ENCODE results near the gene ALAD.

Gene ALAD

DNA sequence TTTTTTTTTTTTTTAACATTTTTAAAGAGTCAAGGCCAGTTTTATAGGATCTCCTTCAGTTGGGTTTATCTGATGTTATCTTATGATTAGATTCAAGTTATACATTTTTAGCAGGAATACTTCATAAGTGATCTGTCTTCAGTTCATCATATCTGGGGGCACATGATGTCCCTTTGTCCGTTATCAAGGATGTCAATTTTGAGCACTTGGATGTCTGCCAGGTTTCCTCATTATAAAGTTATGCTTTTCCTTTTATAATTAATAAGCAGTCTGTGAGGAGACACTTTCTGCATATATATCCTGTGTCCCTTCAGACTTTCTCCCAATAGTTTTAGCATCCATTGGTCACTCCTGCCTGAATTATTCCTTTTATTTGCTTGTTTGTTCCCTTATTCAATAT lies 36.1 kb downstream of the ALAD start:
- POLR2A ChIA-PET: no interaction called here
- TF ChIP-seq SUZ12 (IDR thresholded peaks at IDR 0.05) (no peak), CTBP1 (IDR thresholded peaks at IDR 0.05; ENCODE audit: borderline replicate concordance) (no peak), SP1 (IDR thresholded peaks at IDR 0.05) (no peak), NFRKB (IDR thresholded peaks at IDR 0.05) (no peak), ARNT (IDR thresholded peaks at IDR 0.05) (no peak), ZNF384 (IDR thresholded peaks at IDR 0.05) (no peak), FOXK2 (IDR thresholded peaks at IDR 0.05) (no peak), TARDBP (IDR thresholded peaks at IDR 0.05) (no peak), LEF1 (IDR thresholded peaks at IDR 0.05; ENCODE audit: borderline replicate concordance) (no peak), HDGF (IDR thresholded peaks at IDR 0.05; ENCODE audit: borderline replicate concordance) (no peak), L3MBTL2 (conservative IDR thresholded peaks at IDR 0.05) (no peak), ELF4 (IDR thresholded peaks at IDR 0.05) (no peak), FOXA1 (IDR thresholded peaks at IDR 0.05) (no peak), FOXM1 (IDR thresholded peaks at IDR 0.05; ENCODE audit: borderline replicate concordance) (no peak), BHLHE40 (IDR thresholded peaks at IDR 0.05; ENCODE audit: borderline replicate concordance) (no peak)
- TF ChIP-seq, protein P1, sequence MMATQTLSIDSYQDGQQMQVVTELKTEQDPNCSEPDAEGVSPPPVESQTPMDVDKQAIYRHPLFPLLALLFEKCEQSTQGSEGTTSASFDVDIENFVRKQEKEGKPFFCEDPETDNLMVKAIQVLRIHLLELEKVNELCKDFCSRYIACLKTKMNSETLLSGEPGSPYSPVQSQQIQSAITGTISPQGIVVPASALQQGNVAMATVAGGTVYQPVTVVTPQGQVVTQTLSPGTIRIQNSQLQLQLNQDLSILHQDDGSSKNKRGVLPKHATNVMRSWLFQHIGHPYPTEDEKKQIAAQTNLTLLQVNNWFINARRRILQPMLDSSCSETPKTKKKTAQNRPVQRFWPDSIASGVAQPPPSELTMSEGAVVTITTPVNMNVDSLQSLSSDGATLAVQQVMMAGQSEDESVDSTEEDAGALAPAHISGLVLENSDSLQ (IDR thresholded peaks at IDR 0.05): no peak
- CTCF ChIA-PET: interaction anchor here (0.9 kb wide), 1 partner anchor 25 kb away, joined by 3 read pairs; the partner anchor contains the start of gene WDR31
- DNase-seq (ENCODE audit: extremely low spot score): no peak

DNA sequence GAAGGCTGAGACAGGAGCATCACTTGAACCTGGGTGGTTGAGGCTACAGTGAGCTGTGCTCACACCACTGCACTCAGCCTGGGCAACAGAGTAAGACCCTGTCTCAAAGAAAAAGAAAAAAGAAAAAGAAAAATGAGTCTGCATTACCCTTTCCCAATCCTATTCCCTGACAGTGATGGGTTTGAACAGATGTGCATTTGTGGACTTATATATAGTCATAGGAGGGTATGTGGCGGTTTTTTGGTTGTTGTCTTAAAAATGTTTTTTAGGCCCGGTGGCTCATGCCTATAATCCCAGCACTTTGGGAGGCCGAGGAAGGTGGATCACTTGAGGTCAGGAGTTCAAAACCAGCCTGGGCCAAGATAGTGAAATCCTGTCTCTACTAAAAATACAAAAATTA lies 37.7 kb downstream of the ALAD start:
- TF ChIP-seq SP1 (IDR thresholded peaks at IDR 0.05) (no peak), ARNT (IDR thresholded peaks at IDR 0.05) (no peak), FOXK2 (IDR thresholded peaks at IDR 0.05) (no peak), ELF4 (IDR thresholded peaks at IDR 0.05) (no peak), LEF1 (IDR thresholded peaks at IDR 0.05; ENCODE audit: borderline replicate concordance) (no peak), NFRKB (IDR thresholded peaks at IDR 0.05) (no peak)
- ChIA-PET CTCF (no interaction called here), POLR2A (interaction anchor here (1.2 to 4.0 kb wide), 2 partner anchors 14 to 23 kb away, joined by 3 to 15 read pairs; partner anchors contain the start of gene WDR31)
- DNase-seq (ENCODE audit: extremely low spot score): no peak

DNA sequence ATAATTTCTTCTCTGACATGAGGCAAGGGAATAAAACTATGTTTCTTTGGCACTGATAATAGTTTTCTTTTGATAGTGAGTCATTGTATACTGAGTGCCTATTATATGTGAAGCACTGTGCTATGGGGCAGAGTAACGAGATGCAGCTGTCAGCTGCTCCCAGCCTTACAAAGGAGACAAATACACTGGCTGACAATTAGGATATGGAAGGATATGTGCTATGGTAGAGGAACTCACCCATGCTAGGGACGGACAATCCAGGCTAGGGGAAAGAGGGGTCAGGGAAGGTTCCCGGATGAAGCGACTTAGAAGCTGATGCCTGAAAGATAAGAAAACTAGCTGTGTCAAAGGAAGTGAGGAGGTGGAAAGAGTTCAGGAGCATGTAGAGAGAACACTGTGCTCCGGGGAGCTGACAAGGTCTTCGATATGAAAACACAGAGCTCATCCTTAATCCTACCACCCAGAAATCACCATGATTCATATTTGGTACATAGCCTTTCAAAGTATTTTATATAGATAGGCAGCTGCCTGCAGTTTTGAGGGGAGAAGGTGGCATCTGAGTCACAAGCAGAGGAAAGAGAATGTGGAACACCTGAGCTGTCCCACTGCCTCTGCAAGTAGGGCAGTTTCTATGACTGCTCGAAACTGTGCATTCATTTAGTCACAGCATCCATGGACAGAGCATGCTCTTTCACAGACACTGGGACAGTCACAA lies 39.6 kb downstream of the ALAD start:
- CTCF ChIA-PET: interaction anchor here (1.3 kb wide), 1 partner anchor 13 kb away, joined by 3 read pairs; no protein-coding TSS in a partner anchor
- POLR2A ChIA-PET: interaction anchor here (0.7 to 4.0 kb wide), 3 partner anchors 15 to 40 kb away, joined by 3 to 15 read pairs (median 3); partner anchors contain the start of genes ALAD, HDHD3 and WDR31
- TF ChIP-seq L3MBTL2 (conservative IDR thresholded peaks at IDR 0.05) (no peak), ARNT (IDR thresholded peaks at IDR 0.05) (no peak), SUZ12 (IDR thresholded peaks at IDR 0.05) (no peak), FOXA1 (IDR thresholded peaks at IDR 0.05) (no peak), HDGF (IDR thresholded peaks at IDR 0.05; ENCODE audit: borderline replicate concordance) (no peak), FOXK2 (IDR thresholded peaks at IDR 0.05) (no peak), FOXM1 (IDR thresholded peaks at IDR 0.05; ENCODE audit: borderline replicate concordance) (no peak), TARDBP (IDR thresholded peaks at IDR 0.05) (no peak), LEF1 (IDR thresholded peaks at IDR 0.05; ENCODE audit: borderline replicate concordance) (no peak), BHLHE40 (IDR thresholded peaks at IDR 0.05; ENCODE audit: borderline replicate concordance) (no peak), SP1 (IDR thresholded peaks at IDR 0.05) (no peak), NFRKB (IDR thresholded peaks at IDR 0.05) (no peak), CTBP1 (IDR thresholded peaks at IDR 0.05; ENCODE audit: borderline replicate concordance) (no peak), ZNF384 (IDR thresholded peaks at IDR 0.05) (no peak), ELF4 (IDR thresholded peaks at IDR 0.05) (no peak)
- TF ChIP-seq, protein P1 (IDR thresholded peaks at IDR 0.05): no peak
- no peak for DNase-seq (ENCODE audit: extremely low spot score)

DNA sequence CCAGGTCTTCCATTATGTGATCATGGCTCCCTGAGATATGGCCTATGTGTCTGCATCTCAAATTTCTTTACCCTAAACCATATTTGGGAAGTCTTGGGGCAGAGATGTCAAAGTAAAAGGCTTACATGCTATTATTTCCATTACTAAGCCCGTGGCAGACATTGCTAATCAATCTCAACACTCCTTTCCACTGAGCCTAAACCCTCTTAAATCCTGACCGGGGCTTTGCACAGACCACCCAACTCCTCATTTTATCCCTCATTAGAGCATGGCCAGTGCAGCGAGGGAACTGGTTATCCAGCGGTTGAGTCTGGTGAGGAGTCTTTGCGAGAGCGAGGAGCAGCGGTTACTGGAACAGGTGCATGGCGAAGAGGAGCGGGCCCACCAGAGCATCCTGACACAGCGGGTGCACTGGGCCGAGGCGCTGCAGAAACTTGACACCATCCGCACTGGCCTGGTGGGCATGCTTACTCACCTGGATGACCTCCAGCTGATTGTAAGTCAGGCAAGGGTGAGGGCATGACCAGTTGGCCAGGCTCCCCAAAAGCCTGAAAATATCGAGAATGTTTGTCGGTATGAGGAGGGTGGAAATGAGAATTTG lies 40.7 kb downstream of the ALAD start:
- no peak for TF ChIP-seq ARNT (IDR thresholded peaks at IDR 0.05)
- CTCF ChIA-PET: no interaction called here
- POLR2A ChIA-PET: no interaction called here
- no peak for DNase-seq (ENCODE audit: extremely low spot score)

DNA sequence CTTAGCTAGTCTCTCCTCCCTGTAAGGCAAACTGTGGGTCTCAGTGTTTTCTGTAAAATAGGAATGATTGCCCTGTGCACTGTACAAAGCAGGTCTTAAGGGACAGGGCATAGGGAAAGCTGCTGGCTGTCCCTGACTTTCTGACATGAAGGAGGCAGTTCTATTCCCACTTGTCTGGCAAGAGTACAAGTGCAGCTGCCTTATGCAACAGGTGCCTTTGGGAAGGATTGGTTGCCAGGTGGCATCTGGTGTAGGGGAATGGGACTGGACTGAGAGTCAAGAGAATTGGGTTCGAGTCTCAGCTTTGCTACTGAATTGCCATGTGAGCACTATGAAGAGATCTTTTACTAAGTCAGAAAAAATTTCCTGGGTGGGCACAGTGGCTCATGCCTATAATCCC lies 41.7 kb downstream of the ALAD start:
- DNase-seq (ENCODE audit: extremely low spot score): no peak
- TF ChIP-seq BHLHE40 (IDR thresholded peaks at IDR 0.05; ENCODE audit: borderline replicate concordance) (no peak), SUZ12 (IDR thresholded peaks at IDR 0.05) (no peak), CTBP1 (IDR thresholded peaks at IDR 0.05; ENCODE audit: borderline replicate concordance) (no peak), L3MBTL2 (conservative IDR thresholded peaks at IDR 0.05) (no peak), ARNT (IDR thresholded peaks at IDR 0.05) (no peak), FOXA1 (IDR thresholded peaks at IDR 0.05) (no peak), ELF4 (IDR thresholded peaks at IDR 0.05) (no peak)
- TF ChIP-seq, protein P1 (IDR thresholded peaks at IDR 0.05): no peak
- POLR2A ChIA-PET: no interaction called here
- CTCF ChIA-PET: no interaction called here

DNA sequence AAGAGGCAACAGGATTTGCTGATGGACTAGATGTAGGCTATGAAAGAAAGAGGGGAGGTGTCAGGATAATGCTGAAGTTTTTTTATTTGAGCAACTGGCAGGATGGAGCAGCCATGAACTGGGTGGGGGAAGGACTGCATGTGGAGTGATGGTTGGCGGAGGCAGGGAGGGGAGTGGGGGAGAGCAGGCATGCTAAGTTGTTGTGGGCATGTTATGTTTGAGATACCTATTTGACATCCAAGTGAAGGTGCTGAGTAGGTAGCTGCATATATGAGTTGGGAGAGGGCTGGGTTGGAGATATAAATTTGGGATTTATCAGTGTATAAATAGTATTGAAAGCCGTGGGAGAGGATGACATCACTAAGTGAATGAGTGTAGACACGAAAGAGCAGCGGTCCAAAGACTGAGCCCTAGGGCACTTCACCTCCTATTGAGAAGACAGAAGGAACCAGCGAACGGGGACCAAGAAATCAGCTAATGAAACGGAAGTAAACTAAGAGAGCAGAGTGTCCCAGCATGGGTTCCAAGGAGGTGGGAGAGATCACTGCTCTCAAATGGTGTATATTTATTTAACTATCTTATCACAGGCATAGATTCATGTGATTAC lies 44.3 kb downstream of the ALAD start:
- CTCF ChIA-PET: interaction anchor here (0.6 kb wide), 1 partner anchor 49 kb away, joined by 3 read pairs; no protein-coding TSS in a partner anchor
- POLR2A ChIA-PET: interaction anchor here (1.7 kb wide), 1 partner anchor 17 kb away, joined by 9 read pairs; the partner anchor contains the start of gene WDR31

More for the DNA sequence above, 44.3 kb downstream of the ALAD start:
- DNase-seq (ENCODE audit: extremely low spot score): no peak
- TF ChIP-seq ARNT (IDR thresholded peaks at IDR 0.05) (no peak), FOXM1 (IDR thresholded peaks at IDR 0.05; ENCODE audit: borderline replicate concordance) (no peak), NFRKB (IDR thresholded peaks at IDR 0.05) (no peak), ELF4 (IDR thresholded peaks at IDR 0.05) (no peak), TARDBP (IDR thresholded peaks at IDR 0.05) (no peak), SUZ12 (IDR thresholded peaks at IDR 0.05) (no peak), HDGF (IDR thresholded peaks at IDR 0.05; ENCODE audit: borderline replicate concordance) (no peak), FOXA1 (IDR thresholded peaks at IDR 0.05) (no peak), LEF1 (IDR thresholded peaks at IDR 0.05; ENCODE audit: borderline replicate concordance) (no peak), BHLHE40 (IDR thresholded peaks at IDR 0.05; ENCODE audit: borderline replicate concordance) (no peak), L3MBTL2 (conservative IDR thresholded peaks at IDR 0.05) (no peak), CTBP1 (IDR thresholded peaks at IDR 0.05; ENCODE audit: borderline replicate concordance) (no peak), ZNF384 (IDR thresholded peaks at IDR 0.05) (no peak), SP1 (IDR thresholded peaks at IDR 0.05) (no peak)
- TF ChIP-seq, protein P1 (IDR thresholded peaks at IDR 0.05): no peak
